ENCODE data around the gene IKZF2. TPM values are rescaled to one million over a fixed set of nuclear protein-coding genes. Genes with fewer than 3 reads are reported as not detected.

The IKZF2 gene
- total and polyA plus RNA-seq, 10 donors = 0.50 to 43.4 (median 20.4) TPM

DNA sequence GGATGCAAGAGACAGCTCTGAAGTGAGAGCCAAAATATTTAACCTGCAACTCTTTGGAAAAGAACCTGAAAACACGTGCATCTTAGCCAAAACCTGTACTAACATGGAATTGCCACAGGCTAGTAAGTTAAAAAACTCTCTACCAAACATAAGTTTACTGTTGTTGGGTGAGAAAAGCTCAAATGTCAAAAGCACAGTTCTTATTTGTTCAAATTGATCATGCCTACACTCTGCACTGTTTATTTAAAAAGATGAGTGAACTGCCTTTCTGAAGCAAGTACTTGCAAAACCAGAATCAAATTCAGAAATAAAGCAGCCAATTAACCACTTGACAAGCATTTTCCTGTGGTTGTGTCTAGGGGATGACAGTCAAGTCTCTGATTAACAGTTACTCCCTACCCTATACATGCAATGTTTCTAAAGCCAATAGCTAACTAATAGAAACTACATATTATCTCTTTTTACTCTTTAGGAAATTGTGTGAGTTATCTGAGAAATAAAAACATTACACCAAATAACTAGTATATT, 5.6 kb downstream of the IKZF2 start:
- no peaks in the 10 kb centered on the region for H3K27me3 ChIP-seq (replicated peaks in 1 of 7)
- no peaks in the 10 kb centered on the region for H3K36me3 ChIP-seq
- DNase-seq = no peak
- H3K4me1 ChIP-seq = peaks cover 0 to 32% (median 19%) of the 10 kb centered on the region in 6 donors
- no peaks in the 10 kb centered on the region for H3K9me3 ChIP-seq
- TF ChIP-seq POLR2A (IDR thresholded peaks at IDR 0.05) = no peak
- TF ChIP-seq, protein P1, sequence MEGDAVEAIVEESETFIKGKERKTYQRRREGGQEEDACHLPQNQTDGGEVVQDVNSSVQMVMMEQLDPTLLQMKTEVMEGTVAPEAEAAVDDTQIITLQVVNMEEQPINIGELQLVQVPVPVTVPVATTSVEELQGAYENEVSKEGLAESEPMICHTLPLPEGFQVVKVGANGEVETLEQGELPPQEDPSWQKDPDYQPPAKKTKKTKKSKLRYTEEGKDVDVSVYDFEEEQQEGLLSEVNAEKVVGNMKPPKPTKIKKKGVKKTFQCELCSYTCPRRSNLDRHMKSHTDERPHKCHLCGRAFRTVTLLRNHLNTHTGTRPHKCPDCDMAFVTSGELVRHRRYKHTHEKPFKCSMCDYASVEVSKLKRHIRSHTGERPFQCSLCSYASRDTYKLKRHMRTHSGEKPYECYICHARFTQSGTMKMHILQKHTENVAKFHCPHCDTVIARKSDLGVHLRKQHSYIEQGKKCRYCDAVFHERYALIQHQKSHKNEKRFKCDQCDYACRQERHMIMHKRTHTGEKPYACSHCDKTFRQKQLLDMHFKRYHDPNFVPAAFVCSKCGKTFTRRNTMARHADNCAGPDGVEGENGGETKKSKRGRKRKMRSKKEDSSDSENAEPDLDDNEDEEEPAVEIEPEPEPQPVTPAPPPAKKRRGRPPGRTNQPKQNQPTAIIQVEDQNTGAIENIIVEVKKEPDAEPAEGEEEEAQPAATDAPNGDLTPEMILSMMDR (IDR thresholded peaks at IDR 0.05 in 8 of 11, conservative IDR thresholded peaks at IDR 0.05 in 3 of 11) = no peak
- TF ChIP-seq POLR2AphosphoS5 (IDR thresholded peaks at IDR 0.05) = no peak
- 56 to 74% (median 68%) methylated on average over 1 of the region's 1 CpG for WGBS, 5 donors
- H3K4me3 ChIP-seq = peak overlapping the region in 1 of 8 donors; percentile 40
- intact Hi-C loops (cut with DNase I; ENCODE audit: low total_unique reads) = no loop called here
- H3K27ac ChIP-seq = peak overlapping the region in 1 of 8 donors; percentile 59

GRCh38 chr2:213137064-213137463, 14.3 kb downstream of the IKZF2 start:
- TF ChIP-seq POLR2AphosphoS5 (IDR thresholded peaks at IDR 0.05) = no peak
- no peak for TF ChIP-seq POLR2A (IDR thresholded peaks at IDR 0.05)
- TF ChIP-seq, protein P1 (IDR thresholded peaks at IDR 0.05 in 8 of 11, conservative IDR thresholded peaks at IDR 0.05 in 3 of 11) = no peak
- no peaks in the 10 kb centered on the region for H3K9me3 ChIP-seq
- WGBS, 5 donors = 78 to 92% (median 90%) methylated on average over 4 of the region's 4 CpGs
- no peak overlapping the region for H3K4me3 ChIP-seq
- peak overlapping the region in 2 of 8 donors; percentile 23 to 71 for H3K27ac ChIP-seq
- intact Hi-C loops (cut with DNase I; ENCODE audit: low total_unique reads) = no loop called here
- no peaks in the 10 kb centered on the region for H3K36me3 ChIP-seq
- no peaks in the 10 kb centered on the region for H3K4me1 ChIP-seq
- H3K27me3 ChIP-seq (replicated peaks in 1 of 7) = no peaks in the 10 kb centered on the region
- no peak for DNase-seq

DNA sequence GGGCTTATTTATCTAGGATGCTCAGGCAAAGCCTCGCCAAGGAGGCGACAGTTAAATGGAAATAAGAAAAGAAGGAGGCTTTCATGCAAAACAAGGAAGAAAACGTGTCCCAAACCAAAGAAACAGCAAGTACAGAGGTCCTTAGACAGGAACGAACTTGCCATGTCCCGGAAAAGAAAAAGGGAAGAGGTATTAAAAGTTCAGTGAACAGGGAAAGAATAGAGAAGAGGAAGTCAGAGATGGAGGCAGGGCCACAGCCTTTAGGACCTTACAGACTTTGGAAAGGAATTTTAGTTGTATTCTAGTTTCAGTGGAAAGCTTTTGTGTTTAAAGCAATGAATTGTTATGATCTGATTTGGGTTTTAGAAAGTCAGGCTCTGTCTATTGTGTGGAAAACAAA, 22.1 kb downstream of the IKZF2 start:
- Histone ChIP-seq H3K9me3 (no peaks in the 10 kb centered on the region), H3K4me3 (peak overlapping the region in 1 of 8 donors; percentile 25), H3K27ac (peak overlapping the region in 6 of 8 donors; percentile 0 to 71 (median 32)), H3K36me3 (no peaks in the 10 kb centered on the region), H3K4me1 (peaks cover 0 to 24% (median 4%) of the 10 kb centered on the region in 6 donors), H3K27me3 (replicated peaks in 1 of 7) (no peaks in the 10 kb centered on the region)
- DNase-seq = no peak
- no peak for TF ChIP-seq POLR2AphosphoS5 (IDR thresholded peaks at IDR 0.05)
- TF ChIP-seq, protein P1 (IDR thresholded peaks at IDR 0.05 in 8 of 11, conservative IDR thresholded peaks at IDR 0.05 in 3 of 11) = no peak
- TF ChIP-seq POLR2A (IDR thresholded peaks at IDR 0.05) = no peak
- intact Hi-C loops (cut with DNase I; ENCODE audit: low total_unique reads) = no loop called here
- 43 to 60% (median 51%) methylated on average over 5 of the region's 5 CpGs for WGBS, 5 donors

DNA sequence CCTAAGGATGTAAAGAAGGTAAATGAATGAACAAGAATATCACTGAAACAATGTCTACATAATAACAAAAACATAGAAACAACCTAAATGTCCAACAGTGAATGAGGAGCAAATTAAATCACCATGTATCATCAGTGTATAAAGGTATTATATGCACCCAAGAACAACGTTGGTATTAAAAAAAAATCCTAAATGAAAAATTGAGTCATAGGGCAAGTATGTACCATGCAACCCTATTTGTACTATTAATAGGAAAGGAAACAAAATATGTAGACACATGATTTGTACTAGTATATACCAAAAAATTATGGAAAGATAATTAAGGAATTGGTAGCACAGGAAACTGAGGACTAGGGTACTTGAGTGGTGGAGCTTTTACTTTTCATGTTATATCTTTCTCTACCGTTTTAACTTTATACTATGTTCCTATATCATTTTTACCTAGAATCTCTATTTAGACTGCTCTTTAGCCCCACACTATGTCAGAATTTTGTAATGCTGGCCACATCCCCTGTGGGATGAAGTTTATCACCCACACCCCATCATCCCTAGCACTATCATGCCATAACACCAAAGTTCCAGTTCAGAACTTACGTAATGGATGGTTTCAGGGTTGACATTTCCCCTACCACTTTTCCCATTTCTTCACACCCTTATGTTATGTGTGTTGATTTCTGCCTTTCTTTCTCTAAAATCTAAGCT, 25.6 kb downstream of the IKZF2 start:
- DNase-seq = no peak
- Histone ChIP-seq H3K4me3 (no peak overlapping the region), H3K27ac (peak overlapping the region in 1 of 8 donors; percentile 45), H3K36me3 (no peaks in the 10 kb centered on the region), H3K27me3 (replicated peaks in 1 of 7) (no peaks in the 10 kb centered on the region), H3K9me3 (no peaks in the 10 kb centered on the region), H3K4me1 (peaks cover 0 to 49% (median 7%) of the 10 kb centered on the region in 6 donors)
- 48 to 75% (median 61%) methylated on average over 3 of the region's 3 CpGs for WGBS, 5 donors
- intact Hi-C loops (cut with DNase I; ENCODE audit: low total_unique reads) = no loop called here
- TF ChIP-seq POLR2AphosphoS5 (IDR thresholded peaks at IDR 0.05) (peak in 1 of 3 donors; percentile 30), POLR2A (IDR thresholded peaks at IDR 0.05) (no peak)
- TF ChIP-seq, protein P1 (IDR thresholded peaks at IDR 0.05 in 8 of 11, conservative IDR thresholded peaks at IDR 0.05 in 3 of 11) = peak in 1 of 11 experiments; percentile 20

All from spleen (tissue), 11 donors.